ENCODE data around the gene CCDC88A. TPM values are rescaled to one million over a fixed set of nuclear protein-coding genes. Genes with fewer than 3 reads are reported as not detected.

CCDC88A gene
- total RNA-seq, 2 experiments from 2014 or later: 109 to 110 TPM

DNA sequence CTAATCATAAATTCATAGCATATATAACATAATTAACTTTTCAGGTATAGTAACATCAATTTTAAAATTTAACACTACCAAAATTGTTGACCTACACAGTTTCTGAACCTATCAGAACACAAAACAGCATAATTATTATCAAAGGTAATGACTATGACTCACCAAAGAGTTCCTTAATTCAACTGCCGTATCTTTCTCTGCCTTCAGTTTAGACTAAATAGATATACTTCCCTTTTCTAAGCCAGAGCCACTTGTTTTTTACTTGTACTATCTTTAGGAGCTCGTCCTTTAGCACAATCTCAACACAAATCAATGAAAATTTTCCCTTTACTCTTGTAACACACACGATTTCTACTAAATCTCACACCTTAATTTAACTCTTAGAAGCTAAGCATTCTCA is 54.4 kb downstream of the CCDC88A start:
- Histone ChIP-seq H4K20me1 (ENCODE audit: insufficient read depth, low read length) (no peaks in the 10 kb centered on the region), H3K79me2 (ENCODE audit: insufficient read depth, low read depth, low read length) (peaks cover 4% of the 10 kb centered on the region; the same call in 1 of the 2 replicates), H2AFZ (ENCODE audit: low read length) (no peak overlapping the region), H3K27ac (ENCODE audit: low read depth, low read length, poor library complexity, severe bottlenecking) (peak overlapping the region; percentile 34), H3K9me2 (ENCODE audit: insufficient read depth, low read length) (no peaks in the 10 kb centered on the region), H3K9me3 (ENCODE audit: low read length) (no peaks in the 10 kb centered on the region), H3K4me2 (ENCODE audit: low read length) (peak overlapping the region; percentile 56), H3K36me3 (ENCODE audit: insufficient read depth, low read length) (peaks cover 65% of the 10 kb centered on the region), H3K4me3 (ENCODE audit: low read depth, low read length, poor library complexity, severe bottlenecking) (no peak overlapping the region), H3K4me1 (ENCODE audit: insufficient read depth, low read length, poor library complexity, severe bottlenecking) (peaks cover 39% of the 10 kb centered on the region)
- DNase-seq (ENCODE audit: low spot score): peak; percentile 54
- BruUV-seq (replicated peaks): no TSS peak
- CTCF ChIA-PET (ENCODE audit: unreplicated experiment): no interaction called here
- intact Hi-C loops (cut with micrococcal nuclease; ENCODE audit: unreplicated experiment): no loop called here
- TF ChIP-seq, protein P1, sequence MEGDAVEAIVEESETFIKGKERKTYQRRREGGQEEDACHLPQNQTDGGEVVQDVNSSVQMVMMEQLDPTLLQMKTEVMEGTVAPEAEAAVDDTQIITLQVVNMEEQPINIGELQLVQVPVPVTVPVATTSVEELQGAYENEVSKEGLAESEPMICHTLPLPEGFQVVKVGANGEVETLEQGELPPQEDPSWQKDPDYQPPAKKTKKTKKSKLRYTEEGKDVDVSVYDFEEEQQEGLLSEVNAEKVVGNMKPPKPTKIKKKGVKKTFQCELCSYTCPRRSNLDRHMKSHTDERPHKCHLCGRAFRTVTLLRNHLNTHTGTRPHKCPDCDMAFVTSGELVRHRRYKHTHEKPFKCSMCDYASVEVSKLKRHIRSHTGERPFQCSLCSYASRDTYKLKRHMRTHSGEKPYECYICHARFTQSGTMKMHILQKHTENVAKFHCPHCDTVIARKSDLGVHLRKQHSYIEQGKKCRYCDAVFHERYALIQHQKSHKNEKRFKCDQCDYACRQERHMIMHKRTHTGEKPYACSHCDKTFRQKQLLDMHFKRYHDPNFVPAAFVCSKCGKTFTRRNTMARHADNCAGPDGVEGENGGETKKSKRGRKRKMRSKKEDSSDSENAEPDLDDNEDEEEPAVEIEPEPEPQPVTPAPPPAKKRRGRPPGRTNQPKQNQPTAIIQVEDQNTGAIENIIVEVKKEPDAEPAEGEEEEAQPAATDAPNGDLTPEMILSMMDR (conservative IDR thresholded peaks at IDR 0.05; ENCODE audit: low read length): no peak
- TF ChIP-seq EZH2phosphoT487 (IDR thresholded peaks at IDR 0.05; ENCODE audit: borderline replicate concordance, low read depth, low read length): no peak
- POLR2A ChIA-PET: interaction anchor here (0.6 to 1.2 kb wide), 5 partner anchors 10 to 249 kb away, joined by 3 to 6 read pairs (median 4); no protein-coding TSS in a partner anchor

DNA sequence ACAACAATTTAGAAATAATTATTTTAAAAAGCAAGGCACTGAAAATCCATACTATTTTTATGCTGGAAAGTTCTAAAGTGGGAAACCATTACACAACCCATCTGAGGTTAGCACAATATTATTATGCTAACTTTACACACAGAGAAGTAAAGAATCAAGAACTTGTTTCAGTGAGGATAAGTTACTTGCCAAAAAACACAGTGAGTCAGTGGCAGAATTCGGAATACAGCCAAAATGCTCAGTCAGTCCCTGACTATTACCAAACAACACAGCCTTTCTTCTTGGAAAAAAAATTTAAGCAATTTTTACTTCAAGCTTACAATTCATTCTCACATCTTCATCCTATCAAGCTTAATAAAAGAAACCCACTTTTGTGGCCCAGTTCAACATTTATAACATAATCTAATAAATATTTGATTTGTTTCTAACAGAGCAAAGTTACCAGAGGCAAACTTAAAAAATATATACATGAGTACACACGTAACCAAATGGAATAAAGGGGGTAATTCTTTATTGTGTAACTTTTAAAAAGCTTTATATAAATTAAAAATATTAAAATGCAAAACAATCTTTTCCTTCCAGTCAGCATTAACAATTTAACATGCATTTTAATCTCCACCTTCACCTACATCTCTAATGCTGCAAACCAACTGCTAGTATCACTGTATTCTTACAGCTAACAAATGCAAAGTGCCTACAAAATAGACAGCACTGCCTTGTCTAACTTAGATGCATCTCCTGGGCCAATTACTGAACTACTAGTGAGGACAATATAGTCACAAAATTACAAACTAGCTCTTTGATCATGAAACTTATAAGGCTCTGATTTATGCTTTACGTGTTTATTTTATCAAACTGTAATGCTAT is 55.2 kb downstream of the CCDC88A start:
- no peak overlapping the region for H3K27ac ChIP-seq (ENCODE audit: low read depth, low read length, poor library complexity, severe bottlenecking)
- no peak overlapping the region for H2AFZ ChIP-seq (ENCODE audit: low read length)
- ChIA-PET CTCF (ENCODE audit: unreplicated experiment) (no interaction called here), POLR2A (interaction anchor here (0.6 to 1.7 kb wide), 6 partner anchors 9 to 1220 kb away, joined by 3 to 6 read pairs (median 4); no protein-coding TSS in a partner anchor)
- DNase-seq (ENCODE audit: low spot score): no peak
- no peak for TF ChIP-seq EZH2phosphoT487 (IDR thresholded peaks at IDR 0.05; ENCODE audit: borderline replicate concordance, low read depth, low read length)
- TF ChIP-seq, protein P1 (conservative IDR thresholded peaks at IDR 0.05; ENCODE audit: low read length): no peak
- intact Hi-C loops (cut with micrococcal nuclease; ENCODE audit: unreplicated experiment): no loop called here
- no TSS peak for BruUV-seq (replicated peaks)
- no peaks in the 10 kb centered on the region for H3K9me3 ChIP-seq (ENCODE audit: low read length)
- peaks cover 58% of the 10 kb centered on the region for H3K36me3 ChIP-seq (ENCODE audit: insufficient read depth, low read length)
- no peak overlapping the region for H3K4me3 ChIP-seq (ENCODE audit: low read depth, low read length, poor library complexity, severe bottlenecking)
- H4K20me1 ChIP-seq (ENCODE audit: insufficient read depth, low read length): no peaks in the 10 kb centered on the region
- H3K79me2 ChIP-seq (ENCODE audit: insufficient read depth, low read depth, low read length): peaks cover 4% of the 10 kb centered on the region; the same call in 1 of the 2 replicates
- H3K4me2 ChIP-seq (ENCODE audit: low read length): peak overlapping the region; percentile 56; the same call in 1 of the 2 replicates
- peaks cover 39% of the 10 kb centered on the region for H3K4me1 ChIP-seq (ENCODE audit: insufficient read depth, low read length, poor library complexity, severe bottlenecking)
- H3K9me2 ChIP-seq (ENCODE audit: insufficient read depth, low read length): no peaks in the 10 kb centered on the region

DNA sequence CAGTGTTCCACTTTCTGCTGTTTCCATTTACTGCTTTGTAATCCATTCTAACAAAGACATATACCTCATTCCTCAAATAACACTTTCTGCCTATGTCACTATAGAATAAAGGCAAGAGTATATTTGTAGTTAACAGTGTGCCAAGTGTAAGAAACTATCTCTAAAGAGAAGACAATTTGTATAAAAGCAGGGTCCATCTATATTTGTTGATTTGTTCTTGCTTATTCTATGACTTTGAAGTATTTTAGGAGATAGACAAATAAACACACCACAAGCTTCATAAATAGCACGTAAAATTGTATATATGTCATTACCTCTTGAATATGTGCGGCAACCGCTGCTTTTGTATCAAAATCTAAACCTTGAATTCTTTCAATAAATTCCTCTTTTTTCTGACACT is 56.0 kb downstream of the CCDC88A start:
- ChIA-PET POLR2A (interaction anchor here (1.0 to 1.7 kb wide), 4 partner anchors 10 to 53 kb away, joined by 3 to 6 read pairs (median 4); no protein-coding TSS in a partner anchor), CTCF (ENCODE audit: unreplicated experiment) (no interaction called here)
- intact Hi-C loops (cut with micrococcal nuclease; ENCODE audit: unreplicated experiment): no loop called here
- H3K9me2 ChIP-seq (ENCODE audit: insufficient read depth, low read length): no peaks in the 10 kb centered on the region
- H3K4me2 ChIP-seq (ENCODE audit: low read length): peak overlapping the region; percentile 56; the same call in 1 of the 2 replicates
- H3K4me1 ChIP-seq (ENCODE audit: insufficient read depth, low read length, poor library complexity, severe bottlenecking): peaks cover 39% of the 10 kb centered on the region
- H4K20me1 ChIP-seq (ENCODE audit: insufficient read depth, low read length): no peaks in the 10 kb centered on the region
- H3K27ac ChIP-seq (ENCODE audit: low read depth, low read length, poor library complexity, severe bottlenecking): no peak overlapping the region
- TF ChIP-seq, protein P1 (conservative IDR thresholded peaks at IDR 0.05; ENCODE audit: low read length): no peak
- no peak for TF ChIP-seq EZH2phosphoT487 (IDR thresholded peaks at IDR 0.05; ENCODE audit: borderline replicate concordance, low read depth, low read length)
- H3K36me3 ChIP-seq (ENCODE audit: insufficient read depth, low read length): peaks cover 56% of the 10 kb centered on the region
- no peak for DNase-seq (ENCODE audit: low spot score)
- no TSS peak for BruUV-seq (replicated peaks)
- peaks cover 4% of the 10 kb centered on the region; the same call in 1 of the 2 replicates for H3K79me2 ChIP-seq (ENCODE audit: insufficient read depth, low read depth, low read length)
- H3K9me3 ChIP-seq (ENCODE audit: low read length): no peaks in the 10 kb centered on the region
- no peak overlapping the region for H3K4me3 ChIP-seq (ENCODE audit: low read depth, low read length, poor library complexity, severe bottlenecking)
- H2AFZ ChIP-seq (ENCODE audit: low read length): no peak overlapping the region
